Esophagus muscularis mucosa (tissue), 4 donors: ENCODE data around the gene AGAP1. TPM values are rescaled to one million over a fixed set of nuclear protein-coding genes. Genes with fewer than 3 reads are reported as not detected.

Experiments
- DNase-seq: peaks from one replicate; pipeline ENCODE4 v3.0.0-alpha.2; 2017; ENCODE audit errors: extremely low spot score
- H3K27ac ChIP-seq, 4 donors: fragments of 200-600 bp; sonication (generic); replicated peaks in 1 of 4; 1 replicate in 3 of 4; 2 replicates in 1 of 4; pipeline ENCODE4 v1.5.1; 2016 to 2019; ENCODE audit warnings: mild to moderate bottlenecking in 1 of 4
- H3K27me3 ChIP-seq, 4 donors: fragments of 200-600 bp; sonication (generic); one replicate each; pipeline versions ENCODE4 v1.5.1 to v1.6.0; 2016 to 2019
- H3K36me3 ChIP-seq, 4 donors: fragments of 200-600 bp; sonication (generic); one replicate each; pipeline ENCODE4 v1.5.1; 2016 to 2019
- H3K4me1 ChIP-seq, 4 donors: fragments of 200-600 bp; sonication (generic); one replicate each; pipeline ENCODE4 v1.5.1; 2016 to 2019
- H3K4me3 ChIP-seq, 4 donors: fragments of 200-600 bp; sonication (generic); 1 replicate in 2 of 4; 2 replicates in 2 of 4; pipeline ENCODE4 v1.5.1; 2016 to 2019; ENCODE audit warnings: mild to moderate bottlenecking in 4 of 4, moderate library complexity in 1 of 4
- H3K9me3 ChIP-seq, 4 donors: fragments of 200-600 bp; sonication (generic); 1 replicate in 3 of 4; 2 replicates in 1 of 4; pipeline ENCODE4 v1.5.1; 2016 to 2019
- EP300 ChIP-seq: sonication (generic); formaldehyde crosslinking; IDR thresholded peaks from one replicate; pipeline ENCODE4 v1.6.1; 2017; ENCODE audit warnings: antibody characterized with exemption
- POLR2A ChIP-seq: fragments of 450-650 bp; IDR thresholded peaks from one replicate; pipeline ENCODE4 v1.6.1; 2017; ENCODE audit warnings: antibody characterized with exemption, moderate library complexity, mild to moderate bottlenecking, low read depth
- POLR2AphosphoS5 ChIP-seq, 2 donors: sonication (generic); formaldehyde crosslinking; IDR thresholded peaks; one replicate each; pipeline ENCODE4 v1.6.1; 2017; ENCODE audit warnings: antibody characterized with exemption in 2 of 2
- WGBS: methylation state at CpG from one replicate; pipeline ENCODE4 v1.1.5; 2018; 5-methylcytosine and 5-hydroxymethylcytosine counted together
- intact Hi-C: fragments of 100-400 bp; cut with DNase I; formaldehyde crosslinking; loops from one replicate; pipeline ENCODE4 v1.15.1; 2023
- total RNA-seq, 4 donors: library from RNA; depleted of rRNA; stranded (reverse); fragments of >200 nt; gene quantifications; one replicate each; pipeline versions ENCODE4 v1.1.0 to v1.2.1, GENCODE V29; 2016
- TF ChIP-seq, protein P1 (sequence below), 3 experiments: fragments of 200-600 bp in 2 of 3; fragments of 450-650 bp in 1 of 3; sonication (generic) in 2 of 3; IDR thresholded peaks; one replicate each; pipeline ENCODE4 v1.5.1; 2017 to 2019; ENCODE audit warnings: antibody characterized with exemption in 3 of 3, mild to moderate bottlenecking in 2 of 3, moderate library complexity in 1 of 3

The AGAP1 gene
- total RNA-seq, 4 donors from 2014 or later = 37.9 to 62.4 (median 47.2) TPM

DNA sequence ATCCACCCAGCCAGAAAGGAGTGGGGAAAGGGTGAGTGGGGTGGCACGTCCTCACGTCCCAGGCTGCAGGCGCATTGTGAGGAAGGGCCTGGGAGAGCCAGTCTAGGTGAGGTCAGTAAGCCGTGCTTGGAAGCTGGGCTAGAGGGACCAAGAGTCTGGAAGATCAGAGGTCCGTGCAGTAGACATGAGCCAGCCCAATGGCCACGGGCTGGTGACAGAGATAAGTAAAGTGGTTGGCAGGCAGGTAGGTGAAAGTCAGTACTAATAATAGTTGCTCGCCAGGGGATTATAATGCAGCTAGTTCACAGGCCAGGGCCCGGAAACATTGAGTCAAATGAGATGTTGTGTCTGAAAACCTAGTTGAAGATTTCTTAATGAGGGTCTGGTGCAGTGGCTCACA, 541.1 kb downstream of the AGAP1 start:
- WGBS = 85% methylated on average over 8 of the region's 8 CpGs
- H3K27me3 ChIP-seq = no peaks in the 10 kb centered on the region
- TF ChIP-seq EP300 (no peak), POLR2A (no peak), POLR2AphosphoS5 (IDR thresholded peaks at IDR 0.05) (no peak)
- TF ChIP-seq, protein P1, sequence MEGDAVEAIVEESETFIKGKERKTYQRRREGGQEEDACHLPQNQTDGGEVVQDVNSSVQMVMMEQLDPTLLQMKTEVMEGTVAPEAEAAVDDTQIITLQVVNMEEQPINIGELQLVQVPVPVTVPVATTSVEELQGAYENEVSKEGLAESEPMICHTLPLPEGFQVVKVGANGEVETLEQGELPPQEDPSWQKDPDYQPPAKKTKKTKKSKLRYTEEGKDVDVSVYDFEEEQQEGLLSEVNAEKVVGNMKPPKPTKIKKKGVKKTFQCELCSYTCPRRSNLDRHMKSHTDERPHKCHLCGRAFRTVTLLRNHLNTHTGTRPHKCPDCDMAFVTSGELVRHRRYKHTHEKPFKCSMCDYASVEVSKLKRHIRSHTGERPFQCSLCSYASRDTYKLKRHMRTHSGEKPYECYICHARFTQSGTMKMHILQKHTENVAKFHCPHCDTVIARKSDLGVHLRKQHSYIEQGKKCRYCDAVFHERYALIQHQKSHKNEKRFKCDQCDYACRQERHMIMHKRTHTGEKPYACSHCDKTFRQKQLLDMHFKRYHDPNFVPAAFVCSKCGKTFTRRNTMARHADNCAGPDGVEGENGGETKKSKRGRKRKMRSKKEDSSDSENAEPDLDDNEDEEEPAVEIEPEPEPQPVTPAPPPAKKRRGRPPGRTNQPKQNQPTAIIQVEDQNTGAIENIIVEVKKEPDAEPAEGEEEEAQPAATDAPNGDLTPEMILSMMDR (IDR thresholded peaks at IDR 0.05) = no peak
- no peak overlapping the region for H3K4me3 ChIP-seq
- peaks cover 0 to 36% (median 14%) of the 10 kb centered on the region in 4 donors for H3K36me3 ChIP-seq
- H3K27ac ChIP-seq = no peak overlapping the region
- no peak for DNase-seq
- peaks cover 0 to 4% (median 0%) of the 10 kb centered on the region in 4 donors for H3K4me1 ChIP-seq
- H3K9me3 ChIP-seq = no peaks in the 10 kb centered on the region
- intact Hi-C loops = no loop called here

DNA sequence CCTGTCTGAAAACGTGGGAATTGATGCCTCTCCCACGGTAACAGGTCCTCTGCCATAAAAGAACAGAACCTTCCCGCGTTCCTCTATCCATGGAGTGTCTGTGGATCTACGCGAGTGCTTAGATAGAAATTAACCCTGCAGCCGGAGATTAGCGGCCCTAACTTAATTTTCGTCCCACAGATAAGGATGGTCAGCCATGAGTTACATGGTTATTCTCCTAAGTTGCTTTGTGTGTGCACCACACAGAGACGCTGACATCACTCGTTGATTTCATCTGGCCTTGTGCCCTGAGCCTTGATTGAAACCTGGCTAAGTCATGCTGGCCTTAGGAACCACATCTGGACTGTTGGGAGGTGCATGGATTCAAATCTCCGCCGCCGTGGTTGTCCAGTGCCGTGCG, 542.2 kb downstream of the AGAP1 start:
- intact Hi-C loops = no loop called here
- DNase-seq = no peak
- Histone ChIP-seq H3K4me1 (peaks cover 0 to 4% (median 0%) of the 10 kb centered on the region in 4 donors), H3K9me3 (no peaks in the 10 kb centered on the region), H3K36me3 (peaks cover 0 to 47% (median 21%) of the 10 kb centered on the region in 4 donors), H3K27me3 (no peaks in the 10 kb centered on the region), H3K4me3 (no peak overlapping the region), H3K27ac (no peak overlapping the region)
- TF ChIP-seq EP300 = no peak
- TF ChIP-seq, protein P1 (IDR thresholded peaks at IDR 0.05) = no peak
- TF ChIP-seq POLR2A = no peak
- no peak for TF ChIP-seq POLR2AphosphoS5 (IDR thresholded peaks at IDR 0.05)
- WGBS = 77% methylated on average over 16 of the region's 16 CpGs

DNA sequence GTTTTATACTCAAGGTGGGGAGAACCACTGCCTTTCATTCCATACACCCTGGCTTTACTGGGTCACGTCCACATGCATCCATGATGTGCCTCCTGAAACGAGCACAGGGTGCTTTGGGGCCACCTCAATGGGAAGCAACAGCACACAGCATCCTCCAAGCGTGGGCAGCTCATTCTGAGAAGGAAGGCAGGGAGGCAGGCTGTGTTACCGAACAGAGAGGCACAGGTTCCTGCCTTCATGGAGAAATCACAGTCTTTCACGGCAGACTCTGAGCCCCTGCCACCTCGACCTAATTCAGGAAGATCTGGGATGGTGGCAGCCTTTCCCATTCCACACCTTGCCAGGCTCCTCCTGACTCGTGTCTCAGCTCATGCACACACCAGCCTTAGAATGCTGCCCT, 544.3 kb downstream of the AGAP1 start:
- Histone ChIP-seq H3K27me3 (no peaks in the 10 kb centered on the region), H3K36me3 (peaks cover 0 to 64% (median 29%) of the 10 kb centered on the region in 4 donors), H3K4me3 (no peak overlapping the region), H3K4me1 (peaks cover 0 to 4% (median 0%) of the 10 kb centered on the region in 4 donors), H3K9me3 (no peaks in the 10 kb centered on the region), H3K27ac (no peak overlapping the region)
- DNase-seq = no peak
- TF ChIP-seq, protein P1 (IDR thresholded peaks at IDR 0.05) = no peak
- TF ChIP-seq POLR2A = no peak
- TF ChIP-seq EP300 = no peak
- no peak for TF ChIP-seq POLR2AphosphoS5 (IDR thresholded peaks at IDR 0.05)
- WGBS = 93% methylated on average over 7 of the region's 7 CpGs
- intact Hi-C loops = no loop called here

DNA sequence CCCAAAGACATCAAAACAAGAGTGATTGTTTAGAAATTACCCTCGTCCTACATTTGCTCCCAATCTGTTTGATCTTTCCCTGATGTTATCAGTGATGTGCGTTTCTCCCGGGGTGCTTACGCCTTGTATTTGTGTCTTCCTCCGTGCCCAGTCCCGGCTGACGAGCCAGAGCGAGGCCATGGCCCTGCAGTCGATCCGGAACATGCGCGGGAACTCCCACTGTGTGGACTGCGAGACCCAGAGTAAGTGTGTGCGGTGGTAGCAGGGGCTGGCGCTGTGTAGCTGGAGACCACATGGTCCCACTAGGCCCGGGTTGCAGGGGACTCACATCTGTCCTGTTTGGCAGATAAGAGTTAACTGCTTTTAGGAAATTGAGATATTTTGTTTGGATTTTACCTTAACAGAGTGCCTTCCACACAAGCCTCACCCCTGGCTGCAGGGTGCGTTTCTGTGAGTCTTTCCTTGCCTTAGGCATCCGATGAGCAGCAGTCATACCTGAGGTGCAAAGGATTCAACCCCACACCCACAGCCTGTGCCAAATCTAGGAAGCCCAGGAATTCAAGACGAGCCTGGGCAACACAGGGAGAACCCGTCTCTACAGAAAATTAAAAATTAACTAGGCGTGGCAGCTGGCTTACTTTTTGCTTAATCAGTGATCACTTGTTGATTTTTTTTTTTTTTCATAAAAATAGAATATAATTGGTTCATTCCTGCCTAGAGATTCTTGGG, 546.9 kb downstream of the AGAP1 start:
- no peak overlapping the region for H3K4me3 ChIP-seq
- H3K9me3 ChIP-seq = no peaks in the 10 kb centered on the region
- TF ChIP-seq POLR2AphosphoS5 (IDR thresholded peaks at IDR 0.05) = no peak
- no peak for TF ChIP-seq EP300
- no peak for TF ChIP-seq POLR2A
- TF ChIP-seq, protein P1 (IDR thresholded peaks at IDR 0.05) = no peak
- no peaks in the 10 kb centered on the region for H3K4me1 ChIP-seq
- intact Hi-C loops = no loop called here
- 90% methylated on average over 21 of the region's 21 CpGs for WGBS
- no peak overlapping the region for H3K27ac ChIP-seq
- no peak for DNase-seq
- H3K36me3 ChIP-seq = peaks cover 0 to 83% (median 29%) of the 10 kb centered on the region in 4 donors
- H3K27me3 ChIP-seq = no peaks in the 10 kb centered on the region
